SK-N-SH (cell line): ENCODE measurements around the gene SIRT5. TPM values are rescaled to one million over a fixed set of nuclear protein-coding genes. Genes with fewer than 3 reads are reported as not detected.

ENCODE experiments used
- CTCF ChIA-PET: fragments of 300-600, 350-600 bp; formaldehyde crosslinking; extraction: SDS; loops from one replicate; lab custom pipeline; 2021; lab: Yijun Ruan, JAX
- POLR2A ChIA-PET: fragments of 350-600 bp; sonication (Branson Sonifier 250); formaldehyde crosslinking; extraction: SDS; loops from one replicate; lab custom pipeline; 2020; ENCODE audit warnings: antibody characterized with exemption, inconsistent platforms; lab: Yijun Ruan, JAX
- DNase-seq: peaks from one replicate; pipeline ENCODE4 v3.0.0; 2012
- H2AFZ ChIP-seq: fragments of 200-600 bp; sonication (generic); 2 replicates; pipeline ENCODE4 v1.8.1; 2016; ENCODE audit warnings: antibody characterized with exemption, mild to moderate bottlenecking, low read depth
- H3F3A ChIP-seq: fragments of 200-600 bp; sonication (generic); replicated peaks from 2 replicates; pipeline ENCODE3; 2016; ENCODE audit warnings: antibody characterized with exemption, mild to moderate bottlenecking; ENCODE audit not compliant: insufficient read depth
- H3K27ac ChIP-seq, 2 experiments: fragments of 200-500 bp in 1 of 2; fragments of 200-600 bp in 1 of 2; sonication (Bioruptor generic) in 1 of 2; sonication (generic), shearing (Covaris generic) in 1 of 2; 2 replicates each; pipeline versions ENCODE4 v1.5.1 to v1.6.1; 2014 to 2016; ENCODE audit warnings: low read depth in 2 of 2, inconsistent platforms in 1 of 2, low read length in 1 of 2, mild to moderate bottlenecking in 1 of 2, mixed read lengths in 1 of 2
- H3K27me3 ChIP-seq: fragments of 200-600 bp; sonication (generic), shearing (Covaris generic); 2 replicates; pipeline ENCODE4 v1.6.1; 2016; ENCODE audit warnings: mixed run types; ENCODE audit not compliant: insufficient read depth
- H3K36me3 ChIP-seq, 2 experiments: fragments of 200-500 bp in 1 of 2; fragments of 200-600 bp in 1 of 2; sonication (Bioruptor generic) in 1 of 2; sonication (generic) in 1 of 2; replicated peaks in 1 of 2; 2 replicates each; pipeline versions ENCODE3 to v1.5.1; 2014 to 2016; ENCODE audit warnings: low read length in 1 of 2, mild to moderate bottlenecking in 1 of 2; ENCODE audit not compliant: insufficient read depth in 2 of 2, control insufficient read depth in 1 of 2
- H3K4me1 ChIP-seq, 2 experiments: fragments of 200-500 bp in 1 of 2; fragments of 200-600 bp in 1 of 2; sonication (Bioruptor generic) in 1 of 2; sonication (generic), shearing (Covaris generic) in 1 of 2; 2 replicates each; pipeline versions ENCODE4 v1.5.1 to v1.6.1; 2014 to 2016; ENCODE audit warnings: low read depth in 1 of 2, low read length in 1 of 2, mixed run types in 1 of 2; ENCODE audit not compliant: insufficient read depth in 2 of 2, control insufficient read depth in 1 of 2
- H3K4me2 ChIP-seq: fragments of 200-600 bp; sonication (generic), shearing (Covaris generic); 2 replicates; pipeline ENCODE4 v1.6.1; 2017; ENCODE audit warnings: mixed run types
- H3K4me3 ChIP-seq, 2 experiments: fragments of 200-500 bp in 1 of 2; fragments of 200-600 bp in 1 of 2; sonication (Bioruptor generic) in 1 of 2; sonication (generic), shearing (Covaris generic) in 1 of 2; 2 replicates each; pipeline versions ENCODE4 v1.5.1 to v1.8.1; 2014 to 2016; ENCODE audit warnings: low read depth in 2 of 2, inconsistent platforms in 1 of 2, low read length in 1 of 2, mild to moderate bottlenecking in 1 of 2, mixed read lengths in 1 of 2, moderate library complexity in 1 of 2
- H3K79me2 ChIP-seq: fragments of 200-600 bp; sonication (generic); 2 replicates; pipeline ENCODE4 v1.8.1; 2017; ENCODE audit warnings: mild to moderate bottlenecking; ENCODE audit not compliant: insufficient read depth
- H3K9ac ChIP-seq: fragments of 200-600 bp; sonication (generic); 2 replicates; pipeline ENCODE4 v1.6.1; 2017; ENCODE audit warnings: mixed run types
- H3K9me2 ChIP-seq: fragments of 200-600 bp; sonication (generic); 2 replicates; pipeline ENCODE4 v1.6.1; 2017; ENCODE audit warnings: mixed run types
- H3K9me3 ChIP-seq: fragments of 200-600 bp; sonication (generic); 2 replicates; pipeline ENCODE4 v1.6.1; 2017; ENCODE audit warnings: mixed run types, mild to moderate bottlenecking, moderate library complexity
- H4K20me1 ChIP-seq: fragments of 200-600 bp; sonication (generic); 2 replicates; pipeline ENCODE4 v1.6.1; 2017; ENCODE audit warnings: mild to moderate bottlenecking, mixed run types; ENCODE audit not compliant: insufficient read depth
- CHD2 ChIP-seq: fragments of 150-350 bp; IDR thresholded peaks from 2 replicates; pipeline ENCODE4 v1.6.1; 2018; ENCODE audit warnings: low read length; ENCODE audit not compliant: partially characterized antibody
- ELF1 ChIP-seq: IDR thresholded peaks from 2 replicates; pipeline ENCODE4 v1.4.0; 2012
- EZH2phosphoT487 ChIP-seq: fragments of 200-600 bp; sonication (generic); IDR thresholded peaks from 2 replicates; pipeline ENCODE4 v1.6.1; 2017; ENCODE audit warnings: low read depth, mixed run types, mild to moderate bottlenecking, antibody characterized with exemption, moderate library complexity, borderline replicate concordance
- GABPA ChIP-seq: IDR thresholded peaks from 2 replicates; pipeline ENCODE4 v1.4.0; 2012; ENCODE audit warnings: low read depth, mild to moderate bottlenecking
- JUND ChIP-seq: IDR thresholded peaks from 2 replicates; pipeline ENCODE4 v1.4.0; 2012
- MEF2A ChIP-seq: IDR thresholded peaks from 2 replicates; pipeline ENCODE4 v1.4.0; 2012; ENCODE audit warnings: low read depth, borderline replicate concordance
- MXI1 ChIP-seq: IDR thresholded peaks from 2 replicates; pipeline ENCODE4 v1.6.1; 2012; ENCODE audit warnings: mild to moderate bottlenecking, low read depth, low read length, improper control_type of control experiment
- PBX3 ChIP-seq: IDR thresholded peaks from 2 replicates; pipeline ENCODE4; 2012
- POLR2AphosphoS5 ChIP-seq: IDR thresholded peaks from 2 replicates; pipeline ENCODE4 v1.6.1; 2012; ENCODE audit warnings: low read depth, low read length
- REST ChIP-seq: IDR thresholded peaks from 2 replicates; pipeline ENCODE4 v1.6.1; 2012; ENCODE audit warnings: mild to moderate bottlenecking, low read depth, low read length, moderate library complexity
- RFX5 ChIP-seq: IDR thresholded peaks from 2 replicates; pipeline ENCODE4 v1.6.1; 2012; ENCODE audit warnings: mild to moderate bottlenecking, improper control_type of control experiment, low read length
- SIN3A ChIP-seq: IDR thresholded peaks from 2 replicates; pipeline ENCODE4 v1.6.1; 2012; ENCODE audit warnings: low read depth, mild to moderate bottlenecking, low read length, moderate library complexity, borderline replicate concordance
- SMC3 ChIP-seq: IDR thresholded peaks from 2 replicates; pipeline ENCODE4 v1.6.1; 2012; ENCODE audit warnings: low read depth, low read length, improper control_type of control experiment
- TAF1 ChIP-seq: IDR thresholded peaks from 2 replicates; pipeline ENCODE4 v1.6.1; 2012; ENCODE audit warnings: low read depth, mild to moderate bottlenecking, low read length, moderate library complexity, borderline replicate concordance
- TEAD4 ChIP-seq: IDR thresholded peaks from 2 replicates; pipeline ENCODE4 v1.4.0; 2012; ENCODE audit warnings: mild to moderate bottlenecking, borderline replicate concordance; ENCODE audit not compliant: insufficient read depth
- WGBS: methylation state at CpG from one replicate; pipeline ENCODE4 v1.1.6; 2017; ENCODE audit warnings: low lambda C conversion rate; 5-methylcytosine and 5-hydroxymethylcytosine counted together
- polyA plus RNA-seq, 3 experiments: library from polyadenylated mRNA; depleted of rRNA; stranded (reverse); fragments of >200 nt; gene quantifications; 2 replicates each; pipeline ENCODE4 v1.2.3, GENCODE V29; 2012

The SIRT5 gene
- polyA plus RNA-seq, 1 of the 3 experiments (the other 2 are of a cell fraction): 6.7 TPM

- Histone ChIP-seq H3K27me3 (no peaks in the 10 kb centered on the region), H2AFZ (no peak overlapping the region), H3K4me2 (no peak overlapping the region), H3K9ac (no peak overlapping the region), H4K20me1 (no peaks in the 10 kb centered on the region), H3K4me1 (peaks cover 0 to 2% of the 10 kb centered on the region in 2 experiments; a peak in 1 of 4 replicates), H3K27ac (no peak overlapping the region), H3K4me3 (no peak overlapping the region)
- POLR2A ChIA-PET: no interaction called here
- 98% methylated on average over 6 of the region's 6 CpGs for WGBS
- TF ChIP-seq MEF2A (no peak), ELF1 (no peak), GABPA (no peak), TEAD4 (no peak), TAF1 (no peak), SIN3A (no peak), JUND (no peak), EZH2phosphoT487 (no peak), CHD2 (no peak), REST (no peak), PBX3 (no peak), RFX5 (no peak), POLR2AphosphoS5 (no peak), SMC3 (no peak), MXI1 (no peak)
- TF ChIP-seq, all 33 proteins: peak for 0
- Histone ChIP-seq H3K36me3 (peaks cover 10 to 37% of the 10 kb centered on the region in 2 experiments), H3F3A (no peaks in the 10 kb centered on the region), H3K9me3 (no peaks in the 10 kb centered on the region), H3K79me2 (no peaks in the 10 kb centered on the region), H3K9me2 (no peaks in the 10 kb centered on the region)
- DNase-seq: no peak
- CTCF ChIA-PET: no interaction called here
These were observed 25.6 kb downstream of the SIRT5 start for GRCh38 chr6:13600036-13600435.
